ENCODE data around the gene GORASP2.

GORASP2 gene

GRCh38 chr2:170967553-170967952 lies 38.5 kb downstream of the GORASP2 start:
- FAIRE-seq, result no peak

GRCh38 chr2:170968205-170969003 lies 39.4 kb downstream of the GORASP2 start:
- FAIRE-seq, result no peak

GRCh38 chr2:170969030-170969429 lies 40.0 kb downstream of the GORASP2 start:
- no peak for FAIRE-seq

- no peak for FAIRE-seq
These were observed 40.9 kb downstream of the GORASP2 start for GRCh38 chr2:170969872-170970496.

GRCh38 chr2:170971071-170971470 lies 42.0 kb downstream of the GORASP2 start:
- no peak for FAIRE-seq

- FAIRE-seq, result no peak
These were observed 43.5 kb downstream of the GORASP2 start for GRCh38 chr2:170972296-170973224.

- FAIRE-seq, result no peak
These were observed 44.1 kb downstream of the GORASP2 start for GRCh38 chr2:170973225-170973491.

- no peak for FAIRE-seq
These were observed 44.6 kb downstream of the GORASP2 start for GRCh38 chr2:170973492-170974303.

DNA sequence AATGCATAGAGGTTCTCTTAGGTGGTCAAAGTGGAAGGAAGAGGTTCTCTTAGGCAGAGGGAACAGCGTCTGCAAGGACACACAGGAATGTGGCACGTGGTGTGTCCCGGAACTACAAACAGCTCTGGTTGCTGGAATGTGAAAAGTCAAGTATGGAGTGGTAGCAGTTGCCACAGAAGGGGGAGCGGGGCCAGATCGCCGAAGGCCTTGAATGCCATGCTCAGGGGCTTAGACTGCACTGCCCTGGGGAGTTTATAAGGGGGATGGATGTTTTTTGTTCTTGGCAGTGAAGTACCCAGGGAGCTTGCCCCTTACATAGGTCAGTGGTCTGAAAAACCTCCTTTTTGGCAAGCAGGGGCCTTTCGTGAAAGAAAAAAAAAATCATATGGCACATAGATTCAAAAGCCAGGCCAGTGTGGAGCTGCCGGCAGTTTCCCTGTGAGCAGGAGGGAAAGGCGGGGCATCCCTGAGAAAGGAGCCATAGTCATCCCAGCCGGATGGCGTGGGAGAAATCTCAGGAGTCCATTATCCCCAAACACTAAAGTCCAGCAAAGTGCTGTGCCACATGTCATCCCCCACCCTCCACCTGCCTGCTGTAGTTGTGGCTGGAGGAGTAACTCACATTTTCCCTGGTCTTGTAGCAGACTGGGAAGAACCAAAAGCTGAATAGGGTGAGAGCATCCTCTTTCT lies 45.4 kb downstream of the GORASP2 start:
- FAIRE-seq, result no peak

- no peak for FAIRE-seq
These were observed 46.3 kb downstream of the GORASP2 start for GRCh38 chr2:170975127-170975942.

DNA sequence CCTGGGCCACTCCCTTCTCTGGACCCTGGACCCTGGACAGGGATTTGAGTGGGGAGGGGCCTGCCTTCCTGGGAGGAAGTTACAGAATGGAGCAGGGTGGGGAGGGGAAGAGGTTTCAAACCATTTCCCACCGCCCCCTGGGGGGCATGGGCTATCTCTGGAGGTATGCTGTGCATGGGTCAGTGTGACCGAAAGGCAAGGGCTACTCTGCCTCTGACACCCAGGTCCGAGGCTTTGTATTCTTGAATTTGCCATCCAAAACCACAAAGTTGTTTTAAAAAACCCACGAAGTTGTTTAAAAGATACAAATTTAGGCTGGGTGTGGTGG lies 46.9 kb downstream of the GORASP2 start:
- FAIRE-seq, result no peak

- FAIRE-seq, result no peak
These were observed 55.0 kb downstream of the GORASP2 start for GRCh38 chr2:170984079-170984478.

- no peak for FAIRE-seq
These were observed 56.4 kb downstream of the GORASP2 start for GRCh38 chr2:170985407-170985806.

- FAIRE-seq, result no peak
These were observed 57.7 kb downstream of the GORASP2 start for GRCh38 chr2:170986566-170987258.

DNA sequence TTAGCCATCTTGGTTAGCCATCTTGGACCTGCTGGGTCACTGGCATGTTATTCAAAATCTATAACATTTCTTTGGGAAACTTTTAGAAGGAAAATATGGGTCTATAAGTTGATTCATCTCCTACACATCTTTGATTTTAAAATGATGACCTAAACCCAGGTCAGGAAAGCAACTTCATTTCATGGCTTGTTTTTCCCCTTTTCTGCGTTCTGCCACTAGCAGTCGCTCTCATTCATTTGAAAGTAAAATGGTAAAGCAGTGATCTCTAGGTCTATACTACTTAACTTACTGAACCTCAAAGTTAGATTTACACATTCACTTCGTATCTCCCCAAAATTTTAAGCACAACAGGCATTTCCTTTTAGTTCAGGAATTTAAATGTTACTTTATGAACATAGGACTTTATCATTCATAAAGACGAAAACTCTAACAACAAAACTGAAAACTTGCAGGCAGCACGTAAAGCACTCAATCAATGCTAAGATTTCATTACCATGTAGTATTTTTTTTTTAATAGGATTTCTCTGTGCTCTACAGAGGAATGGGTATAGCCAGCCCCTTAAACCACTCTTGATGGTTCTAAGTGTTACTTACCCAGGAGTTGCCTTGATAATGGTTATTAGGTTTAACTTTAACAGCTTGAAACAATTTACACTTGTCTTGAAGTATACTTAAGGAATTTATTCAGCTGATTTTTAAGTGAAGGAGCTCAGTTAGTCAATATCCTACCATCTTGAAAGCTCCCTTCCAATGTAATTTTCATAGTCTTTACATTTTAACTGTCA lies 62.5 kb downstream of the GORASP2 start:
- no peak for FAIRE-seq

- FAIRE-seq, result no peak
These were observed 67.3 kb downstream of the GORASP2 start for GRCh38 chr2:170996316-170996715.

GRCh38 chr2:170997893-170998597 lies 69.0 kb downstream of the GORASP2 start:
- FAIRE-seq, result no peak

DNA sequence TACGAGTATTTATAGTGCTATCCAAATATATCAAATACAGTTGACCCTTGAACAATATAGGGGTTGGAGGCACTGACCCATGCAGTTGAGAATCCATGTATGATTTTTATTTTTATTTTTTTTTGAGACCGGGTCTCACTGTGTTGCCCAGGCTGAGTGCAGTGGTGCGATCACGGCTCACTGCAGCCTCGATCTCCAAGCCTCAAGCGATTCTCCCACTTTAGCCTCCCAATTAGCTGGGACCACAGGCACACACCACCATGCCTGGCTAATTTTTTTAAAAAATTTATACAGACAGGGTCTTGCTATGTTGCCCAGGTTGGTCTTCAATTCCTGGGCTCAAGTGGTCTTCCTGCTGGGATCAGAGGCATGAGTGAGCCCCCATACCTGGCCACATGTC lies 70.6 kb downstream of the GORASP2 start:
- no peak for FAIRE-seq

GRCh38 chr2:171004363-171004762 lies 75.3 kb downstream of the GORASP2 start:
- no peak for FAIRE-seq

Data from colon (tissue), 2 donors.